HepG2 (cell line): ENCODE data around the gene PLA2G4D. TPM values are rescaled to one million over a fixed set of nuclear protein-coding genes. Genes with fewer than 3 reads are reported as not detected.
A peak's percentile ranks its signal among the peaks of the same experiment; 100 is the strongest.

Experiments used
- CAMTA2 ChIP-seq: sonication (generic); formaldehyde crosslinking; IDR thresholded peaks from 2 replicates; pipeline ENCODE4 v1.4.0; 2020; ENCODE audit warnings: mild to moderate bottlenecking, missing genetic modification reagents, borderline replicate concordance
- E2F1 ChIP-seq: sonication (generic); formaldehyde crosslinking; IDR thresholded peaks from 2 replicates; pipeline ENCODE4 v1.5.0; 2020; ENCODE audit warnings: missing genetic modification reagents
- EHMT2 ChIP-seq: fragments of 200-600 bp; sonication (generic); IDR thresholded peaks from 2 replicates; pipeline ENCODE4 v1.7.0; 2017; ENCODE audit warnings: antibody characterized with exemption, low read depth, low read length, borderline replicate concordance
- IKZF5 ChIP-seq: IDR thresholded peaks from 2 replicates; pipeline ENCODE4 v1.6.1; 2018; ENCODE audit warnings: missing genetic modification reagents, mild to moderate bottlenecking, missing compliant biosample characterization
- KDM6A ChIP-seq: IDR thresholded peaks from 2 replicates; pipeline ENCODE4 v1.6.1; 2016; ENCODE audit warnings: low read depth
- NCOA2 ChIP-seq: sonication (generic); formaldehyde crosslinking; IDR thresholded peaks from 2 replicates; pipeline ENCODE4 v1.8.0; 2022; ENCODE audit warnings: inconsistent platforms
- NR2F2 ChIP-seq: IDR thresholded peaks from 2 replicates; pipeline ENCODE4 v1.6.1; 2012; ENCODE audit warnings: low read depth, inconsistent platforms, borderline replicate concordance
- TAF15 ChIP-seq: fragments of 200-400 bp; formaldehyde crosslinking; IDR thresholded peaks from one replicate; pipeline ENCODE4 v1.6.1; 2018; ENCODE audit warnings: mild to moderate bottlenecking, low read depth, low read length; ENCODE audit not compliant: poor library complexity, severe bottlenecking
- ZFP36L1 ChIP-seq: sonication (generic); formaldehyde crosslinking; IDR thresholded peaks from 2 replicates; pipeline ENCODE4 v1.8.0; 2022; ENCODE audit warnings: mild to moderate bottlenecking, missing genetic modification reagents, moderate library complexity
- ZMAT3 ChIP-seq: sonication (generic); formaldehyde crosslinking; conservative IDR thresholded peaks from 2 replicates; pipeline ENCODE4 v1.7.0; 2021; ENCODE audit warnings: missing genetic modification reagents
- ZNF292 ChIP-seq: sonication (generic); formaldehyde crosslinking; IDR thresholded peaks from 2 replicates; pipeline ENCODE4 v1.8.1; 2022; ENCODE audit warnings: mild to moderate bottlenecking, low read depth, missing genetic modification reagents, borderline replicate concordance
- ZNF329 ChIP-seq: sonication (generic); formaldehyde crosslinking; IDR thresholded peaks from 2 replicates; pipeline ENCODE4 v1.9.0; 2021; ENCODE audit warnings: low read depth, mild to moderate bottlenecking, missing genetic modification reagents
- ZNF333 ChIP-seq: sonication (generic); formaldehyde crosslinking; IDR thresholded peaks from 2 replicates; pipeline ENCODE4 v1.4.0; 2020; ENCODE audit warnings: mild to moderate bottlenecking, missing genetic modification reagents, borderline replicate concordance
- ZNF33A ChIP-seq: sonication (generic); formaldehyde crosslinking; IDR thresholded peaks from 2 replicates; pipeline ENCODE4 v1.5.1; 2020; ENCODE audit warnings: missing genetic modification reagents, mild to moderate bottlenecking, moderate library complexity, borderline replicate concordance
- ZNF382 ChIP-seq: sonication (generic); formaldehyde crosslinking; IDR thresholded peaks from 2 replicates; pipeline ENCODE4 v1.5.0; 2020; ENCODE audit warnings: missing genetic modification reagents, mild to moderate bottlenecking, borderline replicate concordance
- ZNF510 ChIP-seq: sonication (generic); formaldehyde crosslinking; IDR thresholded peaks from 2 replicates; pipeline ENCODE4 v1.4.0; 2020; ENCODE audit warnings: low read depth, mild to moderate bottlenecking, missing genetic modification reagents
- ZNF878 ChIP-seq: sonication (generic); formaldehyde crosslinking; IDR thresholded peaks from 2 replicates; pipeline ENCODE4 v1.8.1; 2023; ENCODE audit warnings: mild to moderate bottlenecking, missing genetic modification reagents, moderate library complexity
- ZSCAN29 ChIP-seq: sonication (generic); formaldehyde crosslinking; conservative IDR thresholded peaks from 2 replicates; pipeline ENCODE4 v1.4.0; 2020; ENCODE audit warnings: mild to moderate bottlenecking, missing genetic modification reagents
- polyA plus RNA-seq, 8 experiments: library from polyadenylated mRNA; depleted of rRNA in 3 of 8; stranded (reverse) in 7 of 8; unstranded in 1 of 8; fragments of >200 nt; fragmentation: Illumina TruSeq in 4 of 8; extraction: Trizol in 4 of 8; gene quantifications; 2 replicates each; pipeline versions ENCODE4 v1.2.1 to v1.2.3, GENCODE V29; 2011 to 2016; ENCODE audit warnings: low read depth in 4 of 8, missing spikeins in 1 of 8, mixed read lengths in 1 of 8; ENCODE audit not compliant: insufficient read depth in 1 of 8
- total RNA-seq, 5 experiments: library from RNA; depleted of rRNA; stranded (reverse); fragments of >200 nt; fragmentation: Illumina TruSeq; extraction: Trizol; gene quantifications; 2 replicates each; pipeline ENCODE4 v1.2.3, GENCODE V29; 2016; ENCODE audit warnings: low read depth in 1 of 5
- TF ChIP-seq, protein P1 (sequence below): sonication (generic); formaldehyde crosslinking; IDR thresholded peaks from 2 replicates; pipeline ENCODE4 v1.8.0; 2022; ENCODE audit warnings: low read depth, missing genetic modification reagents

Gene PLA2G4D
- total and polyA plus RNA-seq, 2 of the 13 experiments (the other 11 are each of a cell fraction or from before 2014, with no cell fraction given): 0.04 to 0.21 TPM

DNA sequence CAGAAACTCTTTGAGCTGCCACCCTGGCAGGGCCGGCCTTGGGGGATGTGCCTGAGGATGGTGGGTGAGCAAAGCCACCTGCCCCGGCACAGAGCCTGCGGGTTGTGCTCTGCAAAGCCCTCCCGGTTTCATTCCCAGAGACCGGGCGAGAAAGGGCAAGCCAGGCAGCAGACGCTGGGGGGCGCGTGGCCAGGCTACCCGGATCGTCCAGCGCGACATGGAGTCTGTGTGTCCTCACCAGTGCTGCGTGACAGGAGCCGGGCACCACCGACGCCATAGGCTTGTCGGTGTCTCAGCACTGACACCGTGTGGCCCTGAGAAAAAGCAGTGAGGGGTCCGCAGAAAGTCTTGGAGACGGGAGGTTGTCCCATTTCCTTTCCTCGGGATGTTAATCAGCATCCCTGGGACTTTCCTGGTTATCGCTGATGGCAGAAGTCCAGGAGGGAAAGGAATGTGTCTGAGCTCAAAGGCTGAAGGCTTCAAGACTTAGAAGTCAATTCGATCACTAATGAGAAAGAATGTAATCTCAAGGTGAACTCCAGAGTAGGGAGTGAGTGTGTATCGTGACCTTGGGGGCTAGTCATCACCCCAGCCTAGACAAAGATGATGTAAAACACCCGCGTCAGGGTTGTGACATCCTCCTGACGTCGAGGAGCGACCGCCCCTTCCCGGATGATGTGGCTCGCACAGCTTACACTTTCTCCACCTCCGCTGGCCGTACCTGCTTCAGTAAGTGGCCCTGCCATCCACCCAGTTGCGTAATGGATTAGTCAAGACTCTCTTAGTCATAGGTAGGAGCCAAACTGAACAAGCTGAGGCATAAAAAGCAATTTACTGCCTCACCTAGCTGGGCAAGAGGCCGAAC is 37.2 kb downstream of the PLA2G4D start (continued):
- no peak for TF ChIP-seq TAF15
- 0 out of 2 replicates have a peak, but pooled peaks have one; percentile 24 for TF ChIP-seq ZNF878 (CRISPR knock-in tag)
- TF ChIP-seq ZNF329 (CRISPR knock-in tag): no peak
- TF ChIP-seq ZSCAN29 (CRISPR knock-in tag): no peak
- TF ChIP-seq ZNF292 (CRISPR knock-in tag): peak; percentile 27; the same call in 1 of the 2 replicates
- TF ChIP-seq NR2F2: no peak
- TF ChIP-seq IKZF5 (CRISPR knock-in tag): peak; percentile 37; the same call in 1 of the 2 replicates
- 0 out of 2 replicates have a peak, but pooled peaks have one; percentile 21 for TF ChIP-seq NCOA2 (CRISPR knock-in tag)
- TF ChIP-seq E2F1: no peak
- no peak for TF ChIP-seq ZMAT3 (CRISPR knock-in tag)
- TF ChIP-seq ZNF510 (CRISPR knock-in tag): no peak
- no peak for TF ChIP-seq KDM6A
- no peak for TF ChIP-seq ZNF382 (CRISPR knock-in tag)
- TF ChIP-seq ZNF333 (CRISPR knock-in tag): no peak
- no peak; the same call in 1 of the 2 replicates for TF ChIP-seq CAMTA2 (CRISPR knock-in tag)
- TF ChIP-seq EHMT2: no peak
- no peak for TF ChIP-seq ZNF33A (CRISPR knock-in tag)
- TF ChIP-seq, protein P1, sequence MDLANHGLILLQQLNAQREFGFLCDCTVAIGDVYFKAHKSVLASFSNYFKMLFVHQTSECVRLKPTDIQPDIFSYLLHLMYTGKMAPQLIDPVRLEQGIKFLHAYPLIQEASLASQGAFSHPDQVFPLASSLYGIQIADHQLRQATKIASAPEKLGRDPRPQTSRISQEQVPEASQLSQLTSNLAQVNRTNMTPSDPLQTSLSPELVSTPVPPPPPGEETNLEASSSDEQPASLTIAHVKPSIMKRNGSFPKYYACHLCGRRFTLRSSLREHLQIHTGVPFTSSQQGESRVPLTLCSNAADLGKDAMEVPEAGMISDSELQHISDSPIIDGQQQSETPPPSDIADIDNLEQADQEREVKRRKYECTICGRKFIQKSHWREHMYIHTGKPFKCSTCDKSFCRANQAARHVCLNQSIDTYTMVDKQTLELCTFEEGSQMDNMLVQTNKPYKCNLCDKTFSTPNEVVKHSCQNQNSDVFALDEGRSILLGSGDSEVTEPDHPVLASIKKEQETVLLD (CRISPR knock-in tag): no peak
- no peak for TF ChIP-seq ZFP36L1
